ENCODE data around the gene SLC25A10.

GRCh38 chr17:81720267-81721071, 8.4 kb downstream of the SLC25A10 start:
- no peak for TF ChIP-seq CTCF (IDR thresholded peaks at IDR 0.05)
- no peak for TF ChIP-seq EZH2 (IDR thresholded peaks at IDR 0.05)
